NCI-H1105 (cell line): ENCODE data around the gene TMPRSS12.
"Not testable (repeated sequence)": the region's sequence is repeated elsewhere in the genome, so short reads cannot be mapped to it uniquely, and the experiment has no call there.

Source experiments
- DNase-seq: peaks from one replicate; lab custom pipeline; 2025; lab: John Stamatoyannopoulos, UW

TMPRSS12 gene

GRCh38 chr12:50926932-50927331, 84.2 kb downstream of the TMPRSS12 start:
- DNase-seq, result not testable (repeated sequence)

- no peak for DNase-seq
Observed at GRCh38 chr12:50927356-50927755, 84.6 kb downstream of the TMPRSS12 start.

GRCh38 chr12:50927766-50928224, 85.1 kb downstream of the TMPRSS12 start:
- DNase-seq, result no peak

DNA sequence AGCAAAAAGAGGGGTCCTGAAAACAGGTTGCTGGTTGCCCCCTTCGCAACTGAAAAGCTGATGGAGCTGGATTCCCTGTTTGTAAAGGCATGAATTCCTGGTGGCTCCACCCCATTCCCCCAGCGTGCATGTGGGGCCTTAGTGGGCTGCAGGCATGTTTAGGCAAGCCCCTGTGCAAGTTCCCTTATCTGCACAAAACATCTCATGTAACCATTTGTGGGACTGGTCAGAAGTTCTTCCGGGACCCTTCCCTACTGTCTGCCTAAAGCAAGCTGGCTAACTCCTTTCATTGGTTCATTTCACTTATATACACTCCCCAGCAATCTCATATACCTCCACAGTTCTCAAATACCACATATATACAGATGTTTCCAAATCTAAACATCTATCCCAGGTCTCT, 85.7 kb downstream of the TMPRSS12 start:
- no peak for DNase-seq

GRCh38 chr12:50929831-50930230, 87.1 kb downstream of the TMPRSS12 start:
- no peak for DNase-seq

DNA sequence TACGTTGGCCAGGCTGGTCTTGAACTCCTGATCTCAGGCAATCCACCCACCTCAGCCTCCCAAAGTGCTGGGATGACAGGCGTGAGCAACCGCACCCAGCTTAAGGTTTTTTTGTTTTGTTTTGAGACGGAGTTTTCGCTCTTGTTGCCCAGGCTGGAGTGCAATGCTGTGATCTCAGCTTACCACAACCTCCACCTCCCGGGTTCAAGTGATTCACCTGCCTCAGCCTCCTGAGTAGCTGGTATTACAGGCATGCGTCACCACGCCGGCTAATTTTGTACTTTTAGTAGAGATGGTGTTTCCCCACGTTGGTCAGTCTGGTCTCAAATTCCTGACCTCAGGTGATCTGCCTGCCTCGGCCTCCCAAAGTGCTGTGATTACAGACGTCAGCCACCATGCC, 87.8 kb downstream of the TMPRSS12 start:
- not testable (repeated sequence) for DNase-seq

GRCh38 chr12:50932787-50933280, 90.1 kb downstream of the TMPRSS12 start:
- no peak for DNase-seq

DNA sequence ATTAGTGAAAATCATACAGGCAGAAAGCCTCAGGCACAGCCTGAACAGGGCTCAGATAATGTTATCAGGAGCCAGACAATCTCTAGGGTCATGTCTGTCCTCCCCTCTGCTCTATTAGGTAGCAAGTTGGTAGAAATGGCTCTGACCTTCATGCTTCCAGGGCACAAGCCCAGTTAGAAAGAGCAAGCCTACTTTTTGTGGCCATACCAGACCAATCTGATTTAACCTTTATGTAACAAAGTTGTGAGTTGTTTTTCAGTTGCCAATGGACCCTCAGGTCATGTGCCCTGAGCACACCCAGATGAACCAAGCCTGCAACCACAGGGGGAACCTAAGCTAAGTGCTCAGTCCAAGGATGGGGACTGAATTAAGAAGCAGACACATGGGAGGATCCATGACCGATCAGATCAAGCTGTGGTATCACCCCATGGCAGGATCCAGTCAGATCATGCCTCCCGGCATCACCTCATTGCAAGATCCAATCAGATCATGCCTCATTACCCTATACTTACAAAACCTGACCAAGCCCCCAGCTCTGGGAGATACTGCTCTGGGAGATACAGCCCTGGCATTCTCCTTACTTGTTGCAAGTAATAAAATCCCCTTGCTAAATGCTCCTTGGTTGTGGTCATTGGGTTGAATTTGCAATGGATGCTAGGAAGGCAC, 90.9 kb downstream of the TMPRSS12 start:
- DNase-seq, result no peak

DNA sequence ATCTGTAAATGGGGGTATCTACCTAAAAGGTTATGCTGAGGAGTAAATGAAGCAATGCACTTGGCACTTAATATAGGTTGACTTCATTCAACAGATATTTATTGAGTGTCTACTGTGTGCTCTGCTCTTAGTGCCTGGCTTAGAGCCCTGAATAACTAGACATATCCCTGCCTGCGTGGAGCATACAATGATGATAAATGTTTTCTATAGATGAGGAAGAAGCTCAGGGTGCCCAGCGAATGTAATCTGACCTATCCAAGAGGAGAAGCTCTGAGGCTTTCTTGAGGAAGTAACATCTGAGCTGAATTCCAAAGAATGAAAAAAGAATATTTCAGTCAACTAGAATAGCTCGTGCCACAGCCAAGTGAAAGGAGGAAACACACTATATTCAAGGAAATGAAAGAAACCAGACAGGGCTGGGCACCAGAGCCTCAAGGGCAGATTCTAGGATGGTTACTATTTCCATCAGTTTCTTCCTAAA, 91.7 kb downstream of the TMPRSS12 start:
- no peak for DNase-seq

- DNase-seq, result no peak
Observed at GRCh38 chr12:50934981-50935807, 92.5 kb downstream of the TMPRSS12 start.

GRCh38 chr12:50936821-50937530, 94.2 kb downstream of the TMPRSS12 start:
- no peak for DNase-seq
